LNCAP (cell line): ENCODE measurements around the gene LDHAL6B.
A peak's percentile ranks its signal among the peaks of the same experiment; 100 is the strongest.

Experiments
- TF ChIP-seq, protein P1 (sequence below): fragments of 450-650 bp; IDR thresholded peaks from 2 replicates; pipeline ENCODE4 v1.5.1; 2017; ENCODE audit warnings: mild to moderate bottlenecking

Gene LDHAL6B

DNA sequence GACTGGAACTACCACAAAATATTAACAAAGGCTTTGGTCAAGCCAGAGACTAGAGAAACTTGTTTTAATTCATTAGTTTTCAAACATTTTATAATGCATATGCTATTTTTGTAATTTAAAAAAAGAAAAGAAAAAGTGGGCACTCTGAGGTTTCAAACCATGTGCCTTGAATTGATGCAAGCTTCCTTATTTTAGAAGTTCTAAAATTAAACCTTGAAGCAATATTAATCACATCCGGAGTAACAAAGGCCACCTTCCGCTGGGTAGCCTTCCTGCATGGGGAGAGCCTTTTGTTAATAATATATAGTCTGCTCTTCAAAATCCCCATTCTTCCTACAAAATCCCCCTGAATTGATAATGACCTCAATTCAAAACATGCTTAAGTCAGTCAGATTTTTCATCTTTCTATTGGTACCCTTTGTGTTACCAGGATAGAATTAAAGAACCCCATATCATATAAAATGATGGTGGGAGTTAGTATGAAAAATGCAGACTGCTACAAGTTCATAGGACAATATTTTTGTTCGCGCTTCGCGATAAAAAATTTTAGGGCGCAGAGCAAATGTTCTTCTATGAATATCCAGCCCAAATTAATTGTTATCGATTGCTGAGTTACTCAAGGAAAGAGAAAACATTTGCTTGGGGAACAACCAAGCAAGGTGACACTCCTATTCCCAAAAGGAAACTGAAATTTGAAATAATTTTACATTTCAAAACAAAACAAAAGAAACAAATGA, 30.6 kb downstream of the LDHAL6B start:
- TF ChIP-seq, protein P1, sequence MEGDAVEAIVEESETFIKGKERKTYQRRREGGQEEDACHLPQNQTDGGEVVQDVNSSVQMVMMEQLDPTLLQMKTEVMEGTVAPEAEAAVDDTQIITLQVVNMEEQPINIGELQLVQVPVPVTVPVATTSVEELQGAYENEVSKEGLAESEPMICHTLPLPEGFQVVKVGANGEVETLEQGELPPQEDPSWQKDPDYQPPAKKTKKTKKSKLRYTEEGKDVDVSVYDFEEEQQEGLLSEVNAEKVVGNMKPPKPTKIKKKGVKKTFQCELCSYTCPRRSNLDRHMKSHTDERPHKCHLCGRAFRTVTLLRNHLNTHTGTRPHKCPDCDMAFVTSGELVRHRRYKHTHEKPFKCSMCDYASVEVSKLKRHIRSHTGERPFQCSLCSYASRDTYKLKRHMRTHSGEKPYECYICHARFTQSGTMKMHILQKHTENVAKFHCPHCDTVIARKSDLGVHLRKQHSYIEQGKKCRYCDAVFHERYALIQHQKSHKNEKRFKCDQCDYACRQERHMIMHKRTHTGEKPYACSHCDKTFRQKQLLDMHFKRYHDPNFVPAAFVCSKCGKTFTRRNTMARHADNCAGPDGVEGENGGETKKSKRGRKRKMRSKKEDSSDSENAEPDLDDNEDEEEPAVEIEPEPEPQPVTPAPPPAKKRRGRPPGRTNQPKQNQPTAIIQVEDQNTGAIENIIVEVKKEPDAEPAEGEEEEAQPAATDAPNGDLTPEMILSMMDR: no peak

DNA sequence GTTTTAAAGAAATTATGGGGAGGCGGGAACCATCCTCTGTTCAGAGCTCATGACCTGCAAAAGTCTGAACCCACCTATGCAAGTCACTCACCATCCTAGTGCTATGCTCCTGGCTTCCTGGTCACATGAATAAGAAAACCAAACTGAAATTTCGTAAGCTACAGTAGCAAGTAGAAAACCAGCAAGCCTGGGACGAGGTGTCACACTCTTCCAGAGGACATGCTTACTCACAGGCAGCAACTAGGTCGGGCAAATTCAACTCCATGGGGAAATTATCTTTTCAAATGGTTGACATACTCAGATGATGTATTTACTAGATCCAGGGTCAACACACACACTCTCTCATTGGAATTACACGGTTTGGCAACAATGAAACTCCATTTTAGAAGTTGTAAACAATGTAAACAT, 31.3 kb downstream of the LDHAL6B start:
- TF ChIP-seq, protein P1: no peak

DNA sequence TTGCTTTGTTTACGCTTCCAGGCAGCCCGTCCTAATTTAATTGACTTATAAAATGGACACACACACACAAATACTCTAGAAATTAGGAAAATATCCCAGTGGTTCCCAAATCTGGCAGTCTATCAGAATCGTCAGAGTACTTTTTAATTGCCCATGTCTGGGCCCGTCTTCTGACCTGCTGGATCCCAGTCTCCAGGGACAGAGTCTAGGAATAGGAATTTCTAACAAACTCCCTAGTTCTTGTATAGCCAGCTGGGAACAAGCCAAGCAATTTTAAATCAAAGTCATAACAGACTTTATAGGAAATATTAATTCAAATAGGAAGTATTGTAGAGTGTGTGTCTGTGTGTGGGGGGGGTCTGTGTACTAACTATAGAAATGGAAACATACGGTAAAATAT, 33.4 kb downstream of the LDHAL6B start:
- TF ChIP-seq, protein P1: no peak

DNA sequence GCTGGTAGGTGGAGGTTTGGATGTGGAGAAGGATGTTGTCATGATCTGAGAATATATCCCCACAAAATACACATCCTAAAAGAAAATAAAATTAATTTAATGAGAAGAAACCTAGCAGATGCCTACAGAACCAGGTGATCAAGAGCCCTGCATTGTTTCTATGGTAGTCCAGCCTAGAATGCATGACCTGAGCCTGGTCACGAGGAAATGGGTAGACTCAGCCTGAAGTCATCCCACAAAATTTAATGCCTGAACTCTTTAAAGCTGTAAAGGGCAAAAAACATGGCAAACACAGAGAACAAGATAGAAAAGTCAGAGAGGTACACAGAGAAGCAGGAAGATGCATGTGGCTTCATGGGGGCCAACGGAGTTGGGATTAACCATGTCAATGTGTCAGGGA, 36.0 kb downstream of the LDHAL6B start:
- TF ChIP-seq, protein P1: no peak

DNA sequence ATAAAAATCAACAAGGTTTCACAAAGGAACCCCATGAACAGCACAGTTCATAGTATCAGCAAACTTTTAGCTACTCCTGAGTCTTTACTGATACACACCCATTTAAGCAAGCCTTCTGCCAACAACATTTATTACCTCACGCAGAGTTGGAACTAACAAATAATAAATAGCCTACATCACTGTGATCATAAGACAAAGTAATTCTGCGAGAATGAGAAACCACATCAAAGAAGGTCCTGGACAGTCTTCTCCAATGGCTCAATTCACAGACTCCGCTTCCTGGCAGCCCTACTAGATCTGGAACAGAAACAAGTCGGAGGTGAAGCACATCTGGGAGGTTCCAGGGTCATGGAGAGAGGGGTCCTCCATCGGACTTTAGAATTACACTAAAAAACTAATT, 37.0 kb downstream of the LDHAL6B start:
- TF ChIP-seq, protein P1: no peak

DNA sequence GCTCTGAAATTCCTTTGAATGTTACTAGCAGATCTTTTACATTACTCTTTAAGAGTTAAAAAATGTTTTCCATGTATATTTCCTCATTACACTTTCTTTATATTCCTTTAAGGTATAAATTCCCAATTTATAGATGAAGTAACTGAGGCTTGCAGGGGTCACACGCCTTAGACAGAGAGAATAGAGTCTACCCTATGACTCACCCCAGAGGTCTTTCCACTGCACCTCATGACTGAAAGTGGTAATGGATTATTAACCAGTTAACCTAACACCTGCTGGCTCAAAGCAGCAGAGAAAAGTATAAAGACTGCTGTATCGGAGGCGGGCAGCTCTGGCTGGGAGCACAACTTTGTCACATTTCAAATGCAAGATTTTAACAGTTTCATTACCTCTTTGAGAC, 37.7 kb downstream of the LDHAL6B start:
- TF ChIP-seq, protein P1: no peak

DNA sequence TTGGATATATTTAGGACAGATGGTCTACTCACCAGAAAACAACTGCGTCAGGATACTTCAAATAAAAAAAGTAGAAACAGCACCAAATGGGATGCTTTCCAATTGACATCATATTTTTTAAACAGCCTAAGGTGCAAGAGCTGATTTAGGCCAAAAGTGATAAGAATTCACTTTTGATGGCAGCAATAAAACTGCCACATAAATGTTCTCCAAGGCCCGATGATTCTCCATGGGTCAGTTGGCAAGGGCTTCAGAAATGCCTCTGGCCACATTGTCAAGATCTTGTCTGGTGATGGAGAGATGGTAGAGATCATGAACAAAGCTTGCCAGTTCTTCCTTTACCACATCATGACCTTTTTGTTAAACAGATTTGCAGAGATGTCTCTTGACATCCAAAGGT, 38.9 kb downstream of the LDHAL6B start:
- TF ChIP-seq, protein P1: no peak

DNA sequence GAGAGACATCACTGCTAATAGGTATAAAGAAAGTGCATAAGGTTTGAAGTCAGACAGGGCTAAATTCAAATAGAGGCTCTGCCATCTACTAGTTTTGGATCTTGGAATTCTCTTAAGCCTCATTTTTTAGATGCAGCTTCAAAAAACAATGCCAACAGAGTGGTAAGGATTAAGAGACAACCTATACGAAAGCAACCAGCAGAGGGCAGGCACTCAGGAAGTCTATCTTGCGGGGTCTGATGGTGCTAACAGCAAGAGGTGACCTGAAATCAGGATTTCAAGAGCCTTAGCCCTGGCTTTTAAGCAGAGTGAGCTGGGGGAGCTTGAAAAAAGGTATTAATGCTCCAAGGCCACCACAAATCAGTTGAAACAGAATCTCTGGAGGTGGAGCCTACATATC, 40.7 kb downstream of the LDHAL6B start:
- TF ChIP-seq, protein P1: peak; percentile 65
